Prostate gland (tissue), 2 donors: Measurements from ENCODE around the gene WDFY1. TPM values are rescaled to one million over a fixed set of nuclear protein-coding genes. Genes with fewer than 3 reads are reported as not detected.

Experiments
- DNase-seq: peaks from one replicate; pipeline ENCODE4 v3.0.0-alpha.2; 2019; ENCODE audit warnings: low spot score
- H3K27ac ChIP-seq, 2 donors: fragments of 200-600 bp; sonication (generic); 2 replicates each; pipeline ENCODE4 v1.5.1; 2017 to 2019
- H3K27me3 ChIP-seq: fragments of 200-600 bp; sonication (generic); replicated peaks from 2 replicates; pipeline ENCODE4 v1.5.1; 2019; ENCODE audit not compliant: insufficient read depth
- H3K36me3 ChIP-seq, 2 donors: fragments of 200-600 bp; sonication (generic); 1 replicate in 1 of 2; 2 replicates in 1 of 2; pipeline versions ENCODE4 v1.5.1 to v1.8.1; 2017 to 2019
- H3K4me1 ChIP-seq: fragments of 200-600 bp; sonication (generic); replicated peaks from 2 replicates; pipeline ENCODE4 v1.5.1; 2019
- H3K4me3 ChIP-seq, 2 donors: fragments of 200-600 bp; sonication (generic); 2 replicates each; pipeline ENCODE4 v1.5.1; 2017 to 2019
- H3K9me3 ChIP-seq: fragments of 200-600 bp; sonication (generic); 2 replicates; pipeline ENCODE4 v1.5.1; 2017
- CTCF ChIP-seq, 4 experiments: fragments of 200-600 bp in 2 of 4; fragments of 450-650 bp in 2 of 4; sonication (generic) in 2 of 4; IDR thresholded peaks; 1 replicate in 3 of 4; 2 replicates in 1 of 4; pipeline ENCODE4 v1.5.1; 2016 to 2019; ENCODE audit warnings: antibody characterized with exemption in 4 of 4, mild to moderate bottlenecking in 2 of 4, moderate library complexity in 2 of 4
- POLR2A ChIP-seq: fragments of 450-650 bp; IDR thresholded peaks from one replicate; pipeline ENCODE4 v1.6.1; 2016; ENCODE audit warnings: antibody characterized with exemption, mild to moderate bottlenecking
- POLR2AphosphoS5 ChIP-seq: sonication (generic); formaldehyde crosslinking; IDR thresholded peaks from one replicate; pipeline ENCODE4 v1.6.1; 2017; ENCODE audit warnings: antibody characterized with exemption
- WGBS: methylation state at CpG from one replicate; pipeline ENCODE4 v1.1.5; 2018; 5-methylcytosine and 5-hydroxymethylcytosine counted together
- intact Hi-C: fragments of 100-400 bp; cut with DNase I; formaldehyde crosslinking; loops from one replicate; pipeline ENCODE4 v1.14.2; 2022
- total RNA-seq, 2 donors: library from RNA; depleted of rRNA; stranded (reverse); fragments of >200 nt; gene quantifications; one replicate each; pipeline ENCODE4 v1.1.0, GENCODE V29; 2016

The WDFY1 gene
- total RNA-seq, 2 donors from 2014 or later, result 38.8 to 42.9 TPM

- DNase-seq, result no peak
- no peak overlapping the region for H3K27ac ChIP-seq
- H3K9me3 ChIP-seq, result no peaks in the 10 kb centered on the region
- intact Hi-C loops, result no loop called here
- no peaks in the 10 kb centered on the region for H3K36me3 ChIP-seq
- 67% methylated on average over 7 of the region's 7 CpGs for WGBS
- H3K4me1 ChIP-seq, result no peaks in the 10 kb centered on the region
- H3K27me3 ChIP-seq, result no peaks in the 10 kb centered on the region
- no peak for TF ChIP-seq POLR2AphosphoS5
- TF ChIP-seq POLR2A, result no peak
- no peak for TF ChIP-seq CTCF (IDR thresholded peaks at IDR 0.05)
- H3K4me3 ChIP-seq, result no peak overlapping the region
Observed at GRCh38 chr2:223909001-223909741, 36.0 kb downstream of the WDFY1 start.

- WGBS, result 83% methylated on average over 8 of the region's 8 CpGs
- no peaks in the 10 kb centered on the region for H3K36me3 ChIP-seq
- intact Hi-C loops, result no loop called here
- no peaks in the 10 kb centered on the region for H3K9me3 ChIP-seq
- no peaks in the 10 kb centered on the region for H3K4me1 ChIP-seq
- no peak for DNase-seq
- H3K4me3 ChIP-seq, result no peak overlapping the region
- TF ChIP-seq POLR2AphosphoS5, result no peak
- no peak for TF ChIP-seq POLR2A
- no peak for TF ChIP-seq CTCF (IDR thresholded peaks at IDR 0.05)
- no peaks in the 10 kb centered on the region for H3K27me3 ChIP-seq
- H3K27ac ChIP-seq, result no peak overlapping the region
Observed at GRCh38 chr2:223908304-223908998, 36.7 kb downstream of the WDFY1 start.

- H3K9me3 ChIP-seq, result no peaks in the 10 kb centered on the region
- TF ChIP-seq CTCF (IDR thresholded peaks at IDR 0.05), result no peak
- TF ChIP-seq POLR2AphosphoS5, result no peak
- TF ChIP-seq POLR2A, result no peak
- no peak overlapping the region for H3K4me3 ChIP-seq
- DNase-seq, result no peak
- intact Hi-C loops, result no loop called here
- no peaks in the 10 kb centered on the region for H3K27me3 ChIP-seq
- no peaks in the 10 kb centered on the region for H3K4me1 ChIP-seq
- H3K36me3 ChIP-seq, result no peaks in the 10 kb centered on the region
- H3K27ac ChIP-seq, result no peak overlapping the region
- WGBS, result 81% methylated on average over 2 of the region's 2 CpGs
Observed at GRCh38 chr2:223905996-223906395, 39.1 kb downstream of the WDFY1 start.

GRCh38 chr2:223901854-223902253 lies 43.3 kb downstream of the WDFY1 start:
- H3K27ac ChIP-seq, result no peak overlapping the region
- WGBS, result 79% methylated on average over 2 of the region's 2 CpGs
- no peaks in the 10 kb centered on the region for H3K36me3 ChIP-seq
- H3K4me3 ChIP-seq, result no peak overlapping the region
- no peaks in the 10 kb centered on the region for H3K4me1 ChIP-seq
- H3K27me3 ChIP-seq, result no peaks in the 10 kb centered on the region
- no peak for DNase-seq
- intact Hi-C loops, result no loop called here
- TF ChIP-seq POLR2AphosphoS5, result no peak
- no peak for TF ChIP-seq POLR2A
- TF ChIP-seq CTCF (IDR thresholded peaks at IDR 0.05), result no peak
- H3K9me3 ChIP-seq, result no peaks in the 10 kb centered on the region

- no peaks in the 10 kb centered on the region for H3K4me1 ChIP-seq
- WGBS, result 78% methylated on average over 5 of the region's 5 CpGs
- intact Hi-C loops, result no loop called here
- no peak overlapping the region for H3K4me3 ChIP-seq
- no peak for DNase-seq
- TF ChIP-seq POLR2A (no peak), POLR2AphosphoS5 (no peak), CTCF (IDR thresholded peaks at IDR 0.05) (no peak)
- no peak overlapping the region for H3K27ac ChIP-seq
- H3K27me3 ChIP-seq, result no peaks in the 10 kb centered on the region
- H3K9me3 ChIP-seq, result no peaks in the 10 kb centered on the region
- H3K36me3 ChIP-seq, result no peaks in the 10 kb centered on the region
Observed at GRCh38 chr2:223901311-223901710, 43.8 kb downstream of the WDFY1 start.
